Esophagus (tissue), 2 donors: ENCODE data around the gene RNASE12. TPM values are rescaled to one million over a fixed set of nuclear protein-coding genes. Genes with fewer than 3 reads are reported as not detected.

Experiments used
- H3K27ac ChIP-seq, 2 donors: one replicate each; pipeline ENCODE4 v1.5.1; 2013; ENCODE audit warnings: low read depth in 2 of 2, mild to moderate bottlenecking in 2 of 2, inconsistent platforms in 1 of 2, low read length in 1 of 2, moderate library complexity in 1 of 2
- H3K27me3 ChIP-seq, 2 donors: one replicate each; pipeline ENCODE4 v1.6.1; 2013; ENCODE audit warnings: low read length in 2 of 2, control low read depth in 1 of 2, mild to moderate bottlenecking in 1 of 2; ENCODE audit not compliant: insufficient read depth in 2 of 2, control insufficient read depth in 1 of 2
- H3K36me3 ChIP-seq, 2 donors: one replicate each; pipeline ENCODE4 v1.6.1; 2013; ENCODE audit warnings: low read length in 1 of 2; ENCODE audit not compliant: control insufficient read depth in 2 of 2, insufficient read depth in 2 of 2
- H3K4me1 ChIP-seq, 2 donors: one replicate each; pipeline ENCODE4 v1.6.1; 2013; ENCODE audit warnings: low read length in 1 of 2; ENCODE audit not compliant: control insufficient read depth in 2 of 2, insufficient read depth in 2 of 2
- H3K4me3 ChIP-seq, 2 donors: one replicate each; pipeline ENCODE4 v1.5.1; 2013; ENCODE audit warnings: low read length in 2 of 2, mild to moderate bottlenecking in 2 of 2, low read depth in 1 of 2, moderate library complexity in 1 of 2
- H3K9me3 ChIP-seq, 2 donors: one replicate each; pipeline ENCODE4 v1.6.1; 2013; ENCODE audit warnings: mild to moderate bottlenecking in 2 of 2, low read depth in 1 of 2, low read length in 1 of 2, moderate library complexity in 1 of 2; ENCODE audit not compliant: control insufficient read depth in 2 of 2, insufficient read depth in 1 of 2
- WGBS, 2 donors: extraction: QIAGEN DNeasy Blood & Tissue Kit; methylation state at CpG; one replicate each; pipeline ENCODE4 v1.1.7; 2013; 5-methylcytosine and 5-hydroxymethylcytosine counted together
- polyA plus RNA-seq, 2 donors: library from polyadenylated mRNA; stranded (reverse); fragments of 200-250 nt; gene quantifications; one replicate each; pipeline ENCODE4 v1.2.3, GENCODE V29; 2013
- donor health status: healthy with polysubstance abuse.
- donor health status: Bipolar disorder and iron deficiency.

RNASE12 gene
- polyA plus RNA-seq = not detected

GRCh38 chr14:20591235-20591634 is at the start of gene RNASE12:
Gene RNASE12, minus strand, starts transcription at chr14:20591376. Its CDS starts 653 bp downstream, at chr14:20590723.
- Histone ChIP-seq H3K9me3 (no peaks in the 10 kb centered on the region), H3K27me3 (no peaks in the 10 kb centered on the region), H3K36me3 (no peaks in the 10 kb centered on the region), H3K4me3 (no peak within 1 kb of the TSS), H3K4me1 (no peaks in the 10 kb centered on the region), H3K27ac (no peak within 1 kb of the TSS)
- WGBS, 2 donors = 76 to 79% methylated on average over 4 of the region's 4 CpGs

- H3K27ac ChIP-seq = no peak overlapping the region
- 8 to 10% methylated on average over 45 of the region's 45 CpGs for WGBS, 2 donors
- H3K4me3 ChIP-seq = peak overlapping the region in 1 of 2 donors; percentile 37
- peaks cover 0 to 4% of the 10 kb centered on the region in 2 donors for H3K27me3 ChIP-seq
- peaks cover 0 to 2% of the 10 kb centered on the region in 2 donors for H3K9me3 ChIP-seq
- no peaks in the 10 kb centered on the region for H3K36me3 ChIP-seq
- H3K4me1 ChIP-seq = peaks cover 5 to 8% of the 10 kb centered on the region in 2 donors
These were observed 41.9 kb upstream of the RNASE12 start for GRCh38 chr14:20632831-20633691.

- H3K4me3 ChIP-seq = peak overlapping the region in 1 of 2 donors; percentile 37
- 1 to 3% methylated on average over 19 of the region's 19 CpGs for WGBS, 2 donors
- H3K27me3 ChIP-seq = peaks cover 0 to 4% of the 10 kb centered on the region in 2 donors
These were observed 41.3 kb upstream of the RNASE12 start for GRCh38 chr14:20632448-20632830.

GRCh38 chr14:20631880-20632389 is 40.8 kb upstream of the RNASE12 start:
- 1 to 3% methylated on average over 18 of the region's 18 CpGs for WGBS, 2 donors
- H3K4me1 ChIP-seq = peaks cover 5 to 8% of the 10 kb centered on the region in 2 donors
- H3K9me3 ChIP-seq = peaks cover 0 to 2% of the 10 kb centered on the region in 2 donors
- H3K27me3 ChIP-seq = peaks cover 0 to 4% of the 10 kb centered on the region in 2 donors
- H3K4me3 ChIP-seq = peak overlapping the region; percentile 12 to 37
- H3K27ac ChIP-seq = no peak overlapping the region
- no peaks in the 10 kb centered on the region for H3K36me3 ChIP-seq

More at GRCh38 chr14:20632448-20632830, 41.3 kb upstream of the RNASE12 start:
- Histone ChIP-seq H3K27ac (no peak overlapping the region), H3K9me3 (peaks cover 0 to 2% of the 10 kb centered on the region in 2 donors), H3K36me3 (no peaks in the 10 kb centered on the region), H3K4me1 (peaks cover 5 to 8% of the 10 kb centered on the region in 2 donors)

DNA sequence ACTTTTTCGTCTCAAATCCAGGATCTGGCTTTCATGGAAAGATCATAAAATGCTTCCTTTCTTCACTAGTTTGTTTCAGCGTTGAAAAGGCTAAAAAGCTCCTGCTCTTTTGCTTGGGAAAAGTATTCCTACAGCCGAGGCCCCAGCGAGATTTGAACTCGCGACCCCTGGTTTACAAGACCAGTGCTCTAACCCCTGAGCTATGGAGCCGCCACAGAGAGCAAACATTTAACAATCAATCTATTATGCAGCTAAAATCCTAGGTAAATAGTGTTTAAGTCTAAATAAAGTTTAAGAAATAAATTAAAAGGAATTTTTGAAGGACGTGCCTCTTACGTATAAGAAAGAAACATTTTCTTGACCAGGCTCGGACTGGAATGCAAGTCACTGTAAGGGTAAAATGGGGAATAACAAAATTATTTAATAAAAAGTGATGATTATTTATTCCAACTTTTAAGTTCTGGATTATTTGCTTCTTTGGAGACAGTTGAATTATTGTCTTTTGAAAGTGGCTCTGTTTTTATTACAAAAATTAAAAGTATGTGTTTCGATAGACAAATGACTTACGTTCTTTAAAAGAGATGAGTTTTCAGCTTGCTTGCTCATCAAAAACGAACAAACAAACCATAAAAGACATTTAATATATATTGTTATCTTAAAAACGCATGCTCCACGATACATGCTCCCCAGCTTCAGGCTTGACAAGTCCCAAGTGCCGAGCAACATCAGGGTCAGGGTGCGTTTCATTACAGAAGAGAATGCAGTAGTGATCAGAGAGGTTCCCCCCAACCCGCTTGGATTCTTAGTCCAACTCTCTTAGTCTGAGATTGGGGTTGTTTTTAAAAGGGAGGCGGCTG is 40.1 kb upstream of the RNASE12 start:
- peaks cover 0 to 2% of the 10 kb centered on the region in 2 donors for H3K9me3 ChIP-seq
- WGBS, 2 donors = 2 to 3% methylated on average over 19 of the region's 19 CpGs
- no peak overlapping the region for H3K27ac ChIP-seq
- peaks cover 0 to 4% of the 10 kb centered on the region in 2 donors for H3K27me3 ChIP-seq
- peaks cover 5 to 8% of the 10 kb centered on the region in 2 donors for H3K4me1 ChIP-seq
- H3K4me3 ChIP-seq = peak overlapping the region; percentile 12 to 37
- H3K36me3 ChIP-seq = no peaks in the 10 kb centered on the region

DNA sequence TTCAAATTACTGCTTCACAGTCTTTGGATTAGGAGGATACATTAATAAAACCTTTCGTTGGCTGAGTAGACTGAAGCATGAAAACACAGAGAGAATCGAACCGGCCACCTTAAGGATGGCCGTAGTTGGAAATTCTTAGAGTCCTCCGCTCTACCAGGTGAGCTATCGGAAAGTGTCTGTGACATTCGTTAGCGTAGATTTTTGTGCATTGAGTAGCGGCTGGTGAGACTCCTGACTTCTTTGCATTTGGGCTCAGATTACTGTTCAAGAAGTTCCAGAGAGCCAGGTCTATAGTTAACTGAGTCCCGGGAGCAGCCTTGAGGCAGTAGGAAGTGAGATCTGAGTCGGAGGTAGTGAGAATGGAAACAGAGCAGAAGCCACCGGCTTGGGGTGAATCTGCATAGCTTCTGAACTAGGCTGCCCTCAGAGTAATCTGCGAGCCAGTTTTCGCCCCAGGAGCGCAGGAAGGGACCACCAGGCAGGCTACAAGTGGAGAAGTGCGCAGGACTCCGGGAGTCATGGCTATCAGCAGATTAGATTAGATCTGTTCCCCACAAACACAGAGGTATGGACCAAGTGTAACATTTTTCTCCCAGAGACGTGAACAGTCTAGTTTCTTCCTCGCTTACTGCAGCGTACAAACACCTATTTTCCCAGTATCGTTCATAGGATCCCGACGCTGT is 39.3 kb upstream of the RNASE12 start:
- Histone ChIP-seq H3K36me3 (no peaks in the 10 kb centered on the region), H3K9me3 (peaks cover 0 to 2% of the 10 kb centered on the region in 2 donors), H3K27me3 (peaks cover 0 to 4% of the 10 kb centered on the region in 2 donors), H3K27ac (no peak overlapping the region), H3K4me1 (peaks cover 5 to 11% of the 10 kb centered on the region in 2 donors), H3K4me3 (peak overlapping the region in 1 of 2 donors; percentile 20)
- 6 to 8% methylated on average over 23 of the region's 23 CpGs for WGBS, 2 donors

- Histone ChIP-seq H3K9me3 (peaks cover 0 to 2% of the 10 kb centered on the region in 2 donors), H3K27ac (no peak overlapping the region), H3K4me3 (no peak overlapping the region), H3K27me3 (peaks cover 0 to 4% of the 10 kb centered on the region in 2 donors), H3K4me1 (peaks cover 5 to 11% of the 10 kb centered on the region in 2 donors), H3K36me3 (no peaks in the 10 kb centered on the region)
- 50 to 54% methylated on average over 10 of the region's 10 CpGs for WGBS, 2 donors
These were observed 37.1 kb upstream of the RNASE12 start for GRCh38 chr14:20628063-20628854.

DNA sequence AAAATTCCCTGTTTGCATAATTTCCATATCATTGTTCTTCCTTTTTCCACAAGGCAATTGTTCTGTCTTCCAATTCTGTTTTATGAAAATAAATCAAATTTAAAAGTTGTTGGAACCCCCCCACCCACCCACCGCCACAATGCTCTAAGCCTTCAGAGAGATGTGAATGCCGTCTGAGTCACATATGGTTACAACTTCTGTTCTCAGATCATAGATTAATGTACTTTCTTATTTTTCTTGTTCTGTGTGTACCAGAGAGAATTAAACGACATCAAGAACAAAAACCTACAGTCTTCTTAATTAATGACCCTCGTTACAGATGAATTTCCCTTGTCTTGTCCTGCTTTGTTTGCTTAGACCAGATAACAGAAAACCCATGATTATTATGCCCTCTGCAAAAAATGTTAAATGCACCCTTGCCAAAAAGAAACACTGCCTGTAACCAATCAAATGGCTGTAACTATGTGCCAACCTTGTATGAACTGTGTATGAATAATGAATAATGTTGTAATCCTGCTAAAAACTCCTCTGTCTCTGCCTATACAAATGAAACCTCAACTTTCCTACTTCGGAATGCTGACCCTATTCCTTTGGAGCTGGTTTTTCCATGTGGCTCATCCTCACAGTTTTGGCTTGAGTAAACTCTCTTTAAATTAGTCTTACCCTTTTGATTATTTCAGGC is 36.3 kb upstream of the RNASE12 start:
- Histone ChIP-seq H3K4me3 (no peak overlapping the region), H3K27me3 (peaks cover 0 to 4% of the 10 kb centered on the region in 2 donors), H3K9me3 (no peaks in the 10 kb centered on the region), H3K36me3 (no peaks in the 10 kb centered on the region), H3K27ac (no peak overlapping the region), H3K4me1 (peaks cover 5 to 9% of the 10 kb centered on the region in 2 donors)
- 50 to 54% methylated on average over 5 of the region's 5 CpGs for WGBS, 2 donors
